Stimulated activated memory B cell treated with anti-CD40 and anti-IgM and Interleukin-4, amounts not matched to agents 10 μg/mL and 1 μg/mL and 100 μg/mL, for 72 hours (primary cell): ENCODE data around the gene ITGB1BP2.
"Not testable (repeated sequence)": the region's sequence is repeated elsewhere in the genome, so short reads cannot be mapped to it uniquely, and the experiment has no call there.

Source experiments
- ATAC-seq: fragments of 150-1000 bp; cut with Tn5 transposase; 2 replicates; pipeline ENCODE4 v1.10.0; 2021
- H3K27ac Mint-ChIP-seq: one replicate; pipeline ENCODE4 v1.8.0; 2022; ENCODE audit warnings: mild to moderate bottlenecking, mixed read lengths
- H3K27me3 Mint-ChIP-seq: one replicate; pipeline ENCODE4 v1.8.0; 2022; ENCODE audit warnings: mixed read lengths
- H3K36me3 Mint-ChIP-seq: one replicate; pipeline ENCODE4 v1.8.0; 2022; ENCODE audit warnings: mixed read lengths
- H3K4me1 Mint-ChIP-seq: one replicate; pipeline ENCODE4 v1.8.0; 2022; ENCODE audit warnings: mixed read lengths
- H3K4me3 Mint-ChIP-seq: one replicate; pipeline ENCODE4 v1.8.0; 2022; ENCODE audit warnings: mild to moderate bottlenecking, moderate library complexity, mixed read lengths
- H3K9me3 Mint-ChIP-seq: one replicate; pipeline ENCODE4 v1.8.0; 2022; ENCODE audit warnings: mixed read lengths

Gene ITGB1BP2

DNA sequence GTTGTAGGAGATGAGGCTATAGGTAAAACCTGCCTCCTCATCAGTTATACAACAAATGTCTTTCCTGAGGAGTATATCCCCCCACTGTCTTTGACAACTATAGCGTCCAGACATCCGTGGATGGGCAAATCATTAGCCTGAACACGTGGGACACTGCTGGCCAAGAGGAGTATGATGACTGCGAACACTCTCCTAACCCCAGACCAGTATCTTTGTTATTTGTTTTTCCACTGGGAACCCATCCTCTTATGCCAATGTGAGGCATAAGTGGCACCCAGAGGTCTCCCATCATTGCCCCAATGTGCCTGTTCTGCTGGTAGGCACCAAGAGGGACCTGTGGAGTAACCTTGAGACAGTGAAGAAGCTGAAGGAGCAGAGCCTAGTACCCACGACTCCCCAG, 50.9 kb downstream of the ITGB1BP2 start:
- not testable (repeated sequence) for H3K9me3 Mint-ChIP-seq, H3K27ac Mint-ChIP-seq, H3K4me3 Mint-ChIP-seq, H3K27me3 Mint-ChIP-seq, H3K4me1 Mint-ChIP-seq, H3K36me3 Mint-ChIP-seq, ATAC-seq
